Keratinocyte (primary cell): ENCODE data around the gene DPP10.

Source experiments
- CTCF ChIP-seq, 3 experiments: IDR thresholded peaks in 1 of 3; conservative IDR thresholded peaks in 1 of 3; optimal IDR thresholded peaks in 1 of 3; 2 replicates in 2 of 3; 3 replicates in 1 of 3; pipeline versions ENCODE3 to v1.5.1; 2011; ENCODE audit warnings: low read length in 3 of 3, mild to moderate bottlenecking in 3 of 3, moderate library complexity in 2 of 3, control low read depth in 1 of 3, inconsistent platforms in 1 of 3; ENCODE audit not compliant: insufficient read depth in 2 of 3; ENCODE audit errors: extremely low read depth in 1 of 3
- EZH2 ChIP-seq: IDR thresholded peaks from one replicate; pipeline ENCODE4 v1.6.1; 2012; ENCODE audit warnings: inconsistent platforms, mild to moderate bottlenecking, low read length, moderate library complexity

DNA sequence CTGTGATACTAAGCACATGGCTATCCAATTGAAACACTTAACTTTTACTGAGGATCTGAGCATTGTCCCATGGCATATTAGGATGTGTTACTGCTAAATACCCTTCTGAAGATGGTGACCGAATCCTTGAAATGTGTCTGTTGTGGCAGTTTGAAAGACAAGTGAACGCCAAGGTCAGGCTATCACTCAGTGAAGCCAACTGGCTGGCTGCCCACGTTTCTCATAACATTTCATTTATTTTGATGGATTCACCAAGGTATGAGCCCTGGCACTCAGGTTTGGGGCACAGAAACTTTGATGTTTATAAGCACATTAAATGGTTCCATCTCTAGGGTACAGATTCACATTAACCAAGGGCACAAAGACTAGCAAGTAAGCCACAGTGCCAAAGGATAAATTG lies 850.3 kb downstream of the DPP10 start:
- TF ChIP-seq CTCF (optimal IDR thresholded peaks at IDR 0.05 in 1 of 3, IDR thresholded peaks at IDR 0.05 in 1 of 3, conservative IDR thresholded peaks at IDR 0.05 in 1 of 3; ENCODE audit: extremely low read depth in 1 of 3, insufficient read depth in 2 of 3, low read length in 3 of 3) (no peak), EZH2 (no peak)
